Astrocyte of the spinal cord (primary cell): ENCODE data around the gene ASIC2.

ENCODE experiments used
- DNase-seq: peaks from one replicate; pipeline ENCODE4 v3.0.0; 2011; ENCODE audit warnings: low read depth, low spot score
- H3K4me3 ChIP-seq: 2 replicates; pipeline ENCODE4 v1.5.1; 2011; ENCODE audit warnings: low read depth, mild to moderate bottlenecking, low read length, moderate library complexity
- in situ Hi-C: cut with HindIII; loops from 2 replicates; pipeline ENCODE4 v1.10.0; 2017; ENCODE audit warnings: low sequenced_read_pairs
- TF ChIP-seq, protein P1 (sequence below): IDR thresholded peaks from 2 replicates; pipeline ENCODE4 v1.5.1; 2012; ENCODE audit warnings: low read depth, mild to moderate bottlenecking, low read length, inconsistent platforms

ASIC2 gene

GRCh38 chr17:33292981-33293867, at the start of gene ASIC2:
Gene ASIC2, minus strand, starts transcription at chr17:33293295.
- DNase-seq = no peak
- TF ChIP-seq, protein P1, sequence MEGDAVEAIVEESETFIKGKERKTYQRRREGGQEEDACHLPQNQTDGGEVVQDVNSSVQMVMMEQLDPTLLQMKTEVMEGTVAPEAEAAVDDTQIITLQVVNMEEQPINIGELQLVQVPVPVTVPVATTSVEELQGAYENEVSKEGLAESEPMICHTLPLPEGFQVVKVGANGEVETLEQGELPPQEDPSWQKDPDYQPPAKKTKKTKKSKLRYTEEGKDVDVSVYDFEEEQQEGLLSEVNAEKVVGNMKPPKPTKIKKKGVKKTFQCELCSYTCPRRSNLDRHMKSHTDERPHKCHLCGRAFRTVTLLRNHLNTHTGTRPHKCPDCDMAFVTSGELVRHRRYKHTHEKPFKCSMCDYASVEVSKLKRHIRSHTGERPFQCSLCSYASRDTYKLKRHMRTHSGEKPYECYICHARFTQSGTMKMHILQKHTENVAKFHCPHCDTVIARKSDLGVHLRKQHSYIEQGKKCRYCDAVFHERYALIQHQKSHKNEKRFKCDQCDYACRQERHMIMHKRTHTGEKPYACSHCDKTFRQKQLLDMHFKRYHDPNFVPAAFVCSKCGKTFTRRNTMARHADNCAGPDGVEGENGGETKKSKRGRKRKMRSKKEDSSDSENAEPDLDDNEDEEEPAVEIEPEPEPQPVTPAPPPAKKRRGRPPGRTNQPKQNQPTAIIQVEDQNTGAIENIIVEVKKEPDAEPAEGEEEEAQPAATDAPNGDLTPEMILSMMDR = no peak
- in situ Hi-C loops = no loop called here
- H3K4me3 ChIP-seq = no peak within 1 kb of the TSS

- no peak for DNase-seq
- in situ Hi-C loops = no loop called here
- TF ChIP-seq, protein P1 = no peak
- no peak overlapping the region for H3K4me3 ChIP-seq
Observed at GRCh38 chr17:33342025-33342424, 48.9 kb upstream of the ASIC2 start.

- H3K4me3 ChIP-seq = no peak overlapping the region
- no peak for DNase-seq
- TF ChIP-seq, protein P1 = no peak
- in situ Hi-C loops = no loop called here
Observed at GRCh38 chr17:33338242-33338641, 45.1 kb upstream of the ASIC2 start.

DNA sequence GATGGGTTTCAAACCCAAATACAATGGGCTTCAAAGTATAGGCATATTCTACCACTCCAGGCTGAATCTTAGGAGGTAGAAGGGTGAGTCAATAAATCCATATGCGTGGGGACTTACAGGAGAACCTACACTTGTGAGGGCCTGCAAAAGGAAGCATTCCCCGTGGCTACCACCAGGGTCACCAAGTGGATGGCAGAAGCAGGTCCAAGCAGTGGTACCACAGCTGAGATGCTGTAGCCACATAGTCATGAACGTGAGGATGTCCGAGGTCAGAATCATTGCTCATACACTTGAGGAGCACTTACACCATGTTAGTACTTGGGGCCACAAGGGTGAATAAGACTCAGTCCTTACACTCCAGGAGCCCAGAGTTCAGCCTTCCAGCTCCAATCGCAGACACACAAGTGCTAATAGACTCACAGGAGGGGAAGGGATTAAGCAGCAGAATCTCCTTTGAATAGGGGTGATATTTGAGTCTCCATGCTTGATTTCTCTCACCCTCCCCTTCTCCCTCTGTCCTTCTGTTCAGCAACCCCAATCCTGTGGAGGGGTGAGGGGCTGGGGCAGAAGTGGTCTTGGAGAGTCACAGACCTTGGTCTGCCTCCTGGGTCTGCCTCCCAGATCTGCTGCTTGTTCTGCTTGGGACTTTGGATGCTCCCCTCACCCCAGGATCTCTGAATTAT, 42.5 kb upstream of the ASIC2 start:
- in situ Hi-C loops = no loop called here
- no peak for DNase-seq
- H3K4me3 ChIP-seq = no peak overlapping the region
- TF ChIP-seq, protein P1 = no peak

DNA sequence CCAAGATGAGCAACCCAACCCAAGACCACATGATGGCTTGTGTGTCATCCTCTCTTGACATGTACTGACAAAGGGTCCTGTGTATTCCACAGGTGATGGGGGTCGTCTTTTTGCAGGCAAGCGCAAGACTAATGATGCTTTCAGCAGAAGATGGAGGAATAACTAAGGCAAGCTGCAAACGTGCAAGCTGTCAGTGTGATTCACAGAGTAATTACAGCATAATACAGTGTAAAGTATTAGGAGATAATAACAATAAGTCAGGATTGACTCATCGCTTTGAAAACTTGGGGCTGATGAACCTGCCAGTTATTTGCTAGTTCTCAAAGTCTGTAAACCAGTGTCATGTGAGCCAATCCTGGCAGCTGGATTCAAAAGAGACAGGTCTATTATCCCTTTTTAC, 41.6 kb upstream of the ASIC2 start:
- in situ Hi-C loops = no loop called here
- DNase-seq = no peak

DNA sequence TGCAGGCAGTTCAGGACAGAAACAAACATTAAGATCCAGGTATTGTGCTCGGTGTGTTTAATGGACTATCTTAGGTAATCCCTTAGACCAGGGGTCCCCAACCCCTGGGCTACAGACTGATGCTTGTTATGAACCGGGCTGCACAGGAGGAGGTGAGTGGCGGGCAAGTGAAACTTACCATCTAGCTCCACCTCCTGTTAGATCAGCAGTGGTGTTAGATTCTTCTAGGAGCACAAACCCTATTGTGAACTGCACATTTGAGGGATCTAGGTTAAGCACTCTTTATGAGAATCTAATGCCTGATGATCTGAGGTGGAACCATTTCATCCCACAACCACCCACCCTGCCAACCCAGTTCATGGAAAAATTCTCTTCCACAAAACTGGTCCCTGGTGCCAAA, 37.8 kb upstream of the ASIC2 start:
- TF ChIP-seq, protein P1 = no peak
- in situ Hi-C loops = no loop called here
- DNase-seq = no peak
- H3K4me3 ChIP-seq = no peak overlapping the region

More for the DNA sequence above, 41.6 kb upstream of the ASIC2 start:
- H3K4me3 ChIP-seq = no peak overlapping the region
- TF ChIP-seq, protein P1 = no peak
